GM12801 (cell line): ENCODE measurements around the gene HDAC11.

Experiments used
- CTCF ChIP-seq: IDR thresholded peaks from one replicate; pipeline ENCODE4 v1.5.1; 2011; ENCODE audit warnings: control low read depth; ENCODE audit not compliant: insufficient read length; ENCODE audit errors: extremely low read depth

Gene HDAC11

GRCh38 chr3:13484851-13485590 lies 4.9 kb downstream of the HDAC11 start:
- TF ChIP-seq CTCF, result no peak

GRCh38 chr3:13487403-13487802 lies 7.3 kb downstream of the HDAC11 start:
- TF ChIP-seq CTCF, result no peak

GRCh38 chr3:13491206-13491974 lies 11.3 kb downstream of the HDAC11 start:
- no peak for TF ChIP-seq CTCF

GRCh38 chr3:13492048-13492447 lies 11.9 kb downstream of the HDAC11 start:
- no peak for TF ChIP-seq CTCF

GRCh38 chr3:13492976-13493866 lies 13.1 kb downstream of the HDAC11 start:
- TF ChIP-seq CTCF, result no peak

- TF ChIP-seq CTCF, result no peak
Measured at GRCh38 chr3:13493867-13494441, 13.8 kb downstream of the HDAC11 start.
